Peyer's patch (tissue), 4 donors: ENCODE results near the gene KIF5B. TPM values are rescaled to one million over a fixed set of nuclear protein-coding genes. Genes with fewer than 3 reads are reported as not detected.

Experiments used
- DNase-seq, 3 donors: peaks; one replicate each; pipeline ENCODE4 v3.0.0-alpha.2; 2017 to 2019
- H3K27ac ChIP-seq, 4 donors: fragments of 200-600 bp; sonication (generic); one replicate each; pipeline ENCODE4 v1.5.1; 2016 to 2019
- H3K27me3 ChIP-seq, 2 donors: fragments of 200-600 bp; sonication (generic); one replicate each; pipeline ENCODE4 v1.5.1; 2019
- H3K36me3 ChIP-seq, 3 donors: fragments of 200-600 bp; sonication (generic); one replicate each; pipeline ENCODE4 v1.5.1; 2016 to 2019
- H3K4me1 ChIP-seq, 4 donors: fragments of 200-600 bp; sonication (generic); one replicate each; pipeline ENCODE4 v1.5.1; 2016 to 2019
- H3K4me3 ChIP-seq, 4 donors: fragments of 200-600 bp; sonication (generic); 1 replicate in 3 of 4; 2 replicates in 1 of 4; pipeline ENCODE4 v1.5.1; 2016 to 2019; ENCODE audit warnings: mild to moderate bottlenecking in 1 of 4
- H3K9me3 ChIP-seq, 4 donors: fragments of 200-600 bp; sonication (generic); one replicate each; pipeline ENCODE4 v1.5.1; 2016 to 2019; ENCODE audit warnings: mild to moderate bottlenecking in 1 of 4
- POLR2A ChIP-seq, 2 donors: fragments of 450-650 bp; IDR thresholded peaks; one replicate each; pipeline ENCODE4 v1.5.1; 2017; ENCODE audit warnings: antibody characterized with exemption in 2 of 2, mild to moderate bottlenecking in 2 of 2, moderate library complexity in 2 of 2
- total RNA-seq, 4 donors: library from RNA; depleted of rRNA; stranded (reverse); fragments of >200 nt; gene quantifications; one replicate each; pipeline ENCODE4 v1.1.0, GENCODE V29; 2016
- TF ChIP-seq, protein P1 (sequence below), 6 experiments: fragments of 450-650 bp in 4 of 6; fragments of 200-600 bp in 2 of 6; sonication (generic) in 1 of 6; IDR thresholded peaks; one replicate each; pipeline ENCODE4 v1.5.1; 2017 to 2019; ENCODE audit warnings: antibody characterized with exemption in 6 of 6, mild to moderate bottlenecking in 3 of 6, moderate library complexity in 1 of 6

The KIF5B gene
- total RNA-seq, 4 donors from 2014 or later = 69.1 to 124 (median 83.9) TPM

DNA sequence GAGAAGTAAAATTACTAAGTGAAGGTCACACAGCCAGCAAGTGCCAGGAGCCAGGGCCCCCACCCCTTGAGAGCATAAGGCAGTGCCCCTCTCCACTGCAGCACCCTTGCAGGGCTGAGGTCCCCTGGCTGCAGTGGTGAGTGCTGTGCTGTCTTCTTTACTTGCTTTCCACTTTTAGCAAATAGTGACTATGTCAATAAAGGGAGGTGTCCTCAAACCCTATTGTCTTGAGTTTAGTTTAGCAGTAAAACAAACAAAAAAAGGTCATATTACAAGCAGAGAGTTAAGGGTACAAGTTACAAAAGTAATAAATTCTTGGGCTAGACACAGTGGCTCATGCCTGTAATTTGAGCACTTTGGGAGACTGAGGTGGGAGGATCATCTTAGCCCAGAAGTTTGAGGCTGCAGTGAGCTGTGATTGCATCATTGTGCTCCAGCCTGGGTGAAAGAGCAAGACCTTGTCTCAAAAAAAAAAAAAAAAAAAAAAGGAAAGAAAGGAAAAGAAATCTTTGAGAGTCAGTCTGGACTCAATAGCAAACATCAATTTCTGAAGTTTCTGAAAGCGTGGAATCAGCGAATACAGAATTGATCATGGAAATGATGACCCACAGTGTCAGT, 39.0 kb upstream of the KIF5B start:
- Histone ChIP-seq H3K27ac (no peak overlapping the region), H3K27me3 (no peaks in the 10 kb centered on the region), H3K9me3 (no peaks in the 10 kb centered on the region), H3K4me3 (no peak overlapping the region), H3K36me3 (no peaks in the 10 kb centered on the region), H3K4me1 (no peaks in the 10 kb centered on the region)
- TF ChIP-seq POLR2A (IDR thresholded peaks at IDR 0.05) = no peak
- TF ChIP-seq, protein P1, sequence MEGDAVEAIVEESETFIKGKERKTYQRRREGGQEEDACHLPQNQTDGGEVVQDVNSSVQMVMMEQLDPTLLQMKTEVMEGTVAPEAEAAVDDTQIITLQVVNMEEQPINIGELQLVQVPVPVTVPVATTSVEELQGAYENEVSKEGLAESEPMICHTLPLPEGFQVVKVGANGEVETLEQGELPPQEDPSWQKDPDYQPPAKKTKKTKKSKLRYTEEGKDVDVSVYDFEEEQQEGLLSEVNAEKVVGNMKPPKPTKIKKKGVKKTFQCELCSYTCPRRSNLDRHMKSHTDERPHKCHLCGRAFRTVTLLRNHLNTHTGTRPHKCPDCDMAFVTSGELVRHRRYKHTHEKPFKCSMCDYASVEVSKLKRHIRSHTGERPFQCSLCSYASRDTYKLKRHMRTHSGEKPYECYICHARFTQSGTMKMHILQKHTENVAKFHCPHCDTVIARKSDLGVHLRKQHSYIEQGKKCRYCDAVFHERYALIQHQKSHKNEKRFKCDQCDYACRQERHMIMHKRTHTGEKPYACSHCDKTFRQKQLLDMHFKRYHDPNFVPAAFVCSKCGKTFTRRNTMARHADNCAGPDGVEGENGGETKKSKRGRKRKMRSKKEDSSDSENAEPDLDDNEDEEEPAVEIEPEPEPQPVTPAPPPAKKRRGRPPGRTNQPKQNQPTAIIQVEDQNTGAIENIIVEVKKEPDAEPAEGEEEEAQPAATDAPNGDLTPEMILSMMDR (IDR thresholded peaks at IDR 0.05) = no peak
- no peak for DNase-seq

DNA sequence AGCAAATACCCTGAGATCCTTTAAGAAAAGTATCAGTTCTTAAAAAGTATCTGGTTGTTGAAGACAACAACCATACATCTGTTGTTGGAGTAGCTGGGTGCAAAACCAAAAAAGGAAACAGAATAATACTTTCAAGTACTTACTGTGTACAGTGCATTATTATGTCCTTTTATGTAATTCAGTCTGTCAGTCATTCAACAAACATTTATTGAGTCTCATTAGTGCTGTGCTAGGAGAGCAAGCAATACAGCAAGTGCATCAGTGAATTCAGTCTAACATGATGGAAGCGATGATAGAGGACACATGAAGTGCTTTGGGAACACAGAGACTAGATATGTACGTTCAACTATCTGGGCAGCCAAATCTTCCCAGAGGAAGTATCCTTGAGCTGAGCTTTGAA, 37.4 kb upstream of the KIF5B start:
- Histone ChIP-seq H3K27me3 (no peaks in the 10 kb centered on the region), H3K4me1 (no peaks in the 10 kb centered on the region), H3K9me3 (no peaks in the 10 kb centered on the region), H3K36me3 (no peaks in the 10 kb centered on the region), H3K27ac (no peak overlapping the region), H3K4me3 (no peak overlapping the region)
- TF ChIP-seq, protein P1 (IDR thresholded peaks at IDR 0.05) = no peak
- TF ChIP-seq POLR2A (IDR thresholded peaks at IDR 0.05) = no peak
- no peak for DNase-seq

DNA sequence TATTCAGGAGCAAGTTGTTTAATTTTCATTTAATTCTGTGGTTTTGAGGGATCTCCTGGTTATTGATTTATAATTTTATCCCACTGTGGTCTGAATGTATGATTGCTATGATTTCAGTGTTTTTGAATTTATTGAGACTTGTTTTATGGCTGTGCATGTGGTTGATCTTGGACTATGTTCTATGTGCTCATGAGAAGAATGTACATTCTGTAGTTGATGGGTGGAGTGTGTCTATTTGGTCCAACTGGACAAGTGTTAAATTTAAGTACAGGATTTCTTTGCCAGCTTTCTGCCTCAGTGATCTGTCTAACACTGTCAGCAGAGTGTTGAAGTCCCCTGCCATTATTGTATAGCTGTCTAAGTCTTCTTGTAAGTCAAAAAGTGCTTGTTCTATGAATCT, 34.8 kb upstream of the KIF5B start:
- Histone ChIP-seq H3K9me3 (no peaks in the 10 kb centered on the region), H3K27me3 (no peaks in the 10 kb centered on the region), H3K4me3 (no peak overlapping the region), H3K36me3 (no peaks in the 10 kb centered on the region), H3K4me1 (no peaks in the 10 kb centered on the region), H3K27ac (no peak overlapping the region)
- TF ChIP-seq, protein P1 (IDR thresholded peaks at IDR 0.05) = no peak
- no peak for TF ChIP-seq POLR2A (IDR thresholded peaks at IDR 0.05)
- no peak for DNase-seq

DNA sequence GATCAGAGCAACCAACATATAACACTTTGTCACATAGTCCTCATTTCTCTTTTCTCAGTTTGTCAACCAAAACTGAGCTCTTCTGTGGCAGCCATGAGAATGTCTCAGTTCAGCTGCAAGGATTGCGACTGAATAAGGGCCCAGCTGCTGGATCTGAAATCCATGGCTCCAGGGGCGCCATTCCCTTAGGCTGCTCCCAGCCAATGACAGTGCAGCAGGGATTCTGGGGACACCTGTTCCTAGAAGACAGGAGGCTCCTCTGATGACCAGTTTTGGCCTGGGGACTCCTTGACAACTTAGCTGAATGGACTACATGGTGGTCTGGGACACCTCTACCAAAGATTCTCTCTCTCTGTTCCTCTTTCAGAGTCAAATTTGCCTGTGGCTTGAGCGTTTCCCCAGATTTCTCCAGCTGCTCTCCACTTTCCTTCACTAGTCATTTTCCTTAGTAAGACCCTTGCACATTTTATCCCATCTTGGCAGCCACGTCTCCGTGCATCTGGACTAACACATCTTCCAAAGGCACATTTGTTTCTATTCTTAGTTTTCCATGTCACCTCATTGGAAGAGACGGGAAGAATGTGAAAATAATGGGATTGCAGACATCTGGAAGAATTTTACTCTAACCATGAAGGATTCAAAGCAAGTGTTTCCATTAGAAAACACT, 28.1 kb upstream of the KIF5B start:
- no peak overlapping the region for H3K4me3 ChIP-seq
- TF ChIP-seq POLR2A (IDR thresholded peaks at IDR 0.05) = no peak
- TF ChIP-seq, protein P1 (IDR thresholded peaks at IDR 0.05) = no peak
- no peaks in the 10 kb centered on the region for H3K27me3 ChIP-seq
- no peaks in the 10 kb centered on the region for H3K4me1 ChIP-seq
- H3K36me3 ChIP-seq = no peaks in the 10 kb centered on the region
- no peak overlapping the region for H3K27ac ChIP-seq
- DNase-seq = no peak
- H3K9me3 ChIP-seq = no peaks in the 10 kb centered on the region

DNA sequence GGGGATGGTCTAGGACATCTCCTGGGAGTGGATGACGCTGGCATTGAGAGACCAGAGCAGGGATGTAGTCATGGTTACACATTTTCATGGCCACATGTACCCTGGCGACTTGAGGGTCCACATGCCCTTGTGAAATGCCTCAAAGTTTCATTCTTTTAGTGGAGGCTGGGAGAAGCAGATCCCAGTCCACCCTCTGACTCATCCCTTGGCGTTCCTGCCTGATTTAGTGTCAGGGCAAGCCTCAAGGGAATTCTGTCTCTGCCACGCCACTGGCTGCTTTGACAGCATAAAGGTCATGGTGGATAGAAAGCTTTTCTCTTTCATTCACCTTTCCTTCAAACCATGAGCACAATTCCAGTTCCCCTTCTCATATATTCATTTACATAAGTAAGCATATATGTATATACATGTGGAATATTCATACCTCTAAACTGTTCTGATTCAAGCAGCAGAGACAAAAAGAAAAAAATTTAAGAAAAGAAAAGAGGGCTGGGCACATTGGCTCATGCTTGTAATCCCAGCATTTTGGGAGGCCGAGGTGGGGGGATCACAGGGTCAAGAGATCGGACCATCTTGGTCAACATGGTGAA, 21.8 kb upstream of the KIF5B start:
- Histone ChIP-seq H3K36me3 (no peaks in the 10 kb centered on the region), H3K27me3 (no peaks in the 10 kb centered on the region), H3K27ac (no peak overlapping the region), H3K4me1 (no peaks in the 10 kb centered on the region), H3K4me3 (no peak overlapping the region), H3K9me3 (no peaks in the 10 kb centered on the region)
- DNase-seq = no peak
- TF ChIP-seq, protein P1 (IDR thresholded peaks at IDR 0.05) = no peak
- TF ChIP-seq POLR2A (IDR thresholded peaks at IDR 0.05) = no peak
